Prostate gland (tissue), 2 donors: ENCODE results near the gene PIPOX. TPM values are rescaled to one million over a fixed set of nuclear protein-coding genes. Genes with fewer than 3 reads are reported as not detected.

Experiments used
- DNase-seq: peaks from one replicate; pipeline ENCODE4 v3.0.0-alpha.2; 2019; ENCODE audit warnings: low spot score
- H3K27ac ChIP-seq, 2 donors: fragments of 200-600 bp; sonication (generic); 2 replicates each; pipeline ENCODE4 v1.5.1; 2017 to 2019
- H3K27me3 ChIP-seq: fragments of 200-600 bp; sonication (generic); replicated peaks from 2 replicates; pipeline ENCODE4 v1.5.1; 2019; ENCODE audit not compliant: insufficient read depth
- H3K36me3 ChIP-seq, 2 donors: fragments of 200-600 bp; sonication (generic); 1 replicate in 1 of 2; 2 replicates in 1 of 2; pipeline versions ENCODE4 v1.5.1 to v1.8.1; 2017 to 2019
- H3K4me1 ChIP-seq: fragments of 200-600 bp; sonication (generic); replicated peaks from 2 replicates; pipeline ENCODE4 v1.5.1; 2019
- H3K4me3 ChIP-seq, 2 donors: fragments of 200-600 bp; sonication (generic); 2 replicates each; pipeline ENCODE4 v1.5.1; 2017 to 2019
- H3K9me3 ChIP-seq: fragments of 200-600 bp; sonication (generic); 2 replicates; pipeline ENCODE4 v1.5.1; 2017
- CTCF ChIP-seq, 4 experiments: fragments of 200-600 bp in 2 of 4; fragments of 450-650 bp in 2 of 4; sonication (generic) in 2 of 4; IDR thresholded peaks; 1 replicate in 3 of 4; 2 replicates in 1 of 4; pipeline ENCODE4 v1.5.1; 2016 to 2019; ENCODE audit warnings: antibody characterized with exemption in 4 of 4, mild to moderate bottlenecking in 2 of 4, moderate library complexity in 2 of 4
- POLR2A ChIP-seq: fragments of 450-650 bp; IDR thresholded peaks from one replicate; pipeline ENCODE4 v1.6.1; 2016; ENCODE audit warnings: antibody characterized with exemption, mild to moderate bottlenecking
- POLR2AphosphoS5 ChIP-seq: sonication (generic); formaldehyde crosslinking; IDR thresholded peaks from one replicate; pipeline ENCODE4 v1.6.1; 2017; ENCODE audit warnings: antibody characterized with exemption
- WGBS: methylation state at CpG from one replicate; pipeline ENCODE4 v1.1.5; 2018; 5-methylcytosine and 5-hydroxymethylcytosine counted together
- intact Hi-C: fragments of 100-400 bp; cut with DNase I; formaldehyde crosslinking; loops from one replicate; pipeline ENCODE4 v1.14.2; 2022
- total RNA-seq, 2 donors: library from RNA; depleted of rRNA; stranded (reverse); fragments of >200 nt; gene quantifications; one replicate each; pipeline ENCODE4 v1.1.0, GENCODE V29; 2016

PIPOX gene
- total RNA-seq, 2 donors from 2014 or later: 3.1 to 6.2 TPM

GRCh38 chr17:29005936-29006511 is 36.9 kb upstream of the PIPOX start, which contains the start of gene SEZ6:
Gene SEZ6 (minus strand): TSS chr17:29006033. CDS start chr17:29005869, 164 bp downstream.
- no peaks in the 10 kb centered on the region for H3K36me3 ChIP-seq
- no peaks in the 10 kb centered on the region for H3K9me3 ChIP-seq
- intact Hi-C loops: no loop called here
- TF ChIP-seq CTCF (IDR thresholded peaks at IDR 0.05) (peak in 1 of 4 experiments; percentile 22), POLR2AphosphoS5 (peak; percentile 8), POLR2A (no peak)
- peak; percentile 47 for DNase-seq
- 5% methylated on average over 31 of the region's 43 CpGs for WGBS
- peaks cover 17% of the 10 kb centered on the region for H3K27me3 ChIP-seq
- H3K27ac ChIP-seq: no peak within 1 kb of the TSS
- peak within 1 kb of the TSS in 1 of 2 donors; percentile 12 for H3K4me3 ChIP-seq
- H3K4me1 ChIP-seq: peaks cover 4% of the 10 kb centered on the region

GRCh38 chr17:29007456-29007855 is 35.5 kb upstream of the PIPOX start:
- H3K27me3 ChIP-seq: peaks cover 17% of the 10 kb centered on the region
- H3K4me3 ChIP-seq: no peak overlapping the region
- 14% methylated on average over 2 of the region's 2 CpGs for WGBS
- no peaks in the 10 kb centered on the region for H3K9me3 ChIP-seq
- DNase-seq: no peak
- no peak overlapping the region for H3K27ac ChIP-seq
- peaks cover 4% of the 10 kb centered on the region for H3K4me1 ChIP-seq
- intact Hi-C loops: no loop called here
- no peak for TF ChIP-seq POLR2AphosphoS5
- no peak for TF ChIP-seq CTCF (IDR thresholded peaks at IDR 0.05)
- TF ChIP-seq POLR2A: no peak
- H3K36me3 ChIP-seq: no peaks in the 10 kb centered on the region

- intact Hi-C loops: no loop called here
- Histone ChIP-seq H3K4me1 (peaks cover 4% of the 10 kb centered on the region), H3K27ac (no peak overlapping the region), H3K9me3 (no peaks in the 10 kb centered on the region), H3K4me3 (no peak overlapping the region), H3K36me3 (no peaks in the 10 kb centered on the region), H3K27me3 (peaks cover 17% of the 10 kb centered on the region)
- TF ChIP-seq POLR2AphosphoS5 (no peak), CTCF (IDR thresholded peaks at IDR 0.05) (no peak), POLR2A (no peak)
- no peak for DNase-seq
- 47% methylated on average over 2 of the region's 2 CpGs for WGBS
These were observed 35.0 kb upstream of the PIPOX start for GRCh38 chr17:29007860-29008455.

GRCh38 chr17:29008591-29008990 is 34.4 kb upstream of the PIPOX start:
- Histone ChIP-seq H3K36me3 (no peaks in the 10 kb centered on the region), H3K4me1 (peaks cover 4% of the 10 kb centered on the region), H3K27me3 (peaks cover 17% of the 10 kb centered on the region), H3K27ac (no peak overlapping the region), H3K4me3 (no peak overlapping the region), H3K9me3 (no peaks in the 10 kb centered on the region)
- WGBS: 52% methylated on average over 3 of the region's 3 CpGs
- DNase-seq: no peak
- intact Hi-C loops: no loop called here
- no peak for TF ChIP-seq CTCF (IDR thresholded peaks at IDR 0.05)
- no peak for TF ChIP-seq POLR2AphosphoS5
- TF ChIP-seq POLR2A: no peak

GRCh38 chr17:29010129-29010528 is 32.8 kb upstream of the PIPOX start:
- Histone ChIP-seq H3K4me1 (peaks cover 4% of the 10 kb centered on the region), H3K27me3 (peaks cover 4% of the 10 kb centered on the region), H3K4me3 (no peak overlapping the region), H3K27ac (no peak overlapping the region), H3K9me3 (no peaks in the 10 kb centered on the region), H3K36me3 (no peaks in the 10 kb centered on the region)
- 37% methylated on average over 3 of the region's 3 CpGs for WGBS
- DNase-seq: no peak
- TF ChIP-seq CTCF (IDR thresholded peaks at IDR 0.05) (no peak), POLR2AphosphoS5 (no peak)
- intact Hi-C loops: no loop called here
